ENCODE results near the gene OR2M3. TPM values are rescaled to one million over a fixed set of nuclear protein-coding genes. Genes with fewer than 3 reads are reported as not detected.

The OR2M3 gene, protein sequence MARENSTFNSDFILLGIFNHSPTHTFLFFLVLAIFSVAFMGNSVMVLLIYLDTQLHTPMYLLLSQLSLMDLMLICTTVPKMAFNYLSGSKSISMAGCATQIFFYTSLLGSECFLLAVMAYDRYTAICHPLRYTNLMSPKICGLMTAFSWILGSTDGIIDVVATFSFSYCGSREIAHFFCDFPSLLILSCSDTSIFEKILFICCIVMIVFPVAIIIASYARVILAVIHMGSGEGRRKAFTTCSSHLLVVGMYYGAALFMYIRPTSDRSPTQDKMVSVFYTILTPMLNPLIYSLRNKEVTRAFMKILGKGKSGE
- total RNA-seq = under 1 TPM in 1 of 4 donors, not detected in 3; under 0.01 TPM

DNA sequence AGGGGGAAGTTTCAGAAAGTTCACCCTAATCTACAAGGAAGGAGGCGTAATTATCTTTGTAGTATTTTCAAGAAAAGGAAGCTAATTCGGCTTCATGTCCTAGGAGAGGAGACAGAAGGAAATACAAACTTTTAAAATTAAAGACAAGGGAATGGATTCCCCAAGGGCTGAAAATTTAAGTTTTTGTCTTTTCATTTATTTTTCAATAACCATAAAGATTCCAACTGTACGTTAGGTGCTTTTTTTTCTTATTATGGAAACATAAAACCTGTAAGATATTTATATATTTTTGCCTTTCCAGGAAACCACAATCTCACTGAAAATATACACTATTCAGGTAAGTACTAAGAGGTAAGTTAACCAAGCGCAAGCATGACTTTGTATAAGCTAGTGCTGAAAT, at the start of gene OR2M3:
OR2M3 (plus strand) TSS at position 301 of the 400 bp plus-strand sequence. CDS start 5,803 bp downstream, outside the sequence.
- Histone ChIP-seq H3K4me3 (no peak within 1 kb of the TSS), H3K27me3 (no peaks in the 10 kb centered on the region), H3K27ac (no peak within 1 kb of the TSS), H3K36me3 (no peaks in the 10 kb centered on the region), H3K9me3 (no peaks in the 10 kb centered on the region), H3K4me1 (no peaks in the 10 kb centered on the region)
- no peak for DNase-seq
- no peak for TF ChIP-seq POLR2A (IDR thresholded peaks at IDR 0.05)
- TF ChIP-seq, protein P1, sequence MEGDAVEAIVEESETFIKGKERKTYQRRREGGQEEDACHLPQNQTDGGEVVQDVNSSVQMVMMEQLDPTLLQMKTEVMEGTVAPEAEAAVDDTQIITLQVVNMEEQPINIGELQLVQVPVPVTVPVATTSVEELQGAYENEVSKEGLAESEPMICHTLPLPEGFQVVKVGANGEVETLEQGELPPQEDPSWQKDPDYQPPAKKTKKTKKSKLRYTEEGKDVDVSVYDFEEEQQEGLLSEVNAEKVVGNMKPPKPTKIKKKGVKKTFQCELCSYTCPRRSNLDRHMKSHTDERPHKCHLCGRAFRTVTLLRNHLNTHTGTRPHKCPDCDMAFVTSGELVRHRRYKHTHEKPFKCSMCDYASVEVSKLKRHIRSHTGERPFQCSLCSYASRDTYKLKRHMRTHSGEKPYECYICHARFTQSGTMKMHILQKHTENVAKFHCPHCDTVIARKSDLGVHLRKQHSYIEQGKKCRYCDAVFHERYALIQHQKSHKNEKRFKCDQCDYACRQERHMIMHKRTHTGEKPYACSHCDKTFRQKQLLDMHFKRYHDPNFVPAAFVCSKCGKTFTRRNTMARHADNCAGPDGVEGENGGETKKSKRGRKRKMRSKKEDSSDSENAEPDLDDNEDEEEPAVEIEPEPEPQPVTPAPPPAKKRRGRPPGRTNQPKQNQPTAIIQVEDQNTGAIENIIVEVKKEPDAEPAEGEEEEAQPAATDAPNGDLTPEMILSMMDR (IDR thresholded peaks at IDR 0.05) = no peak
- intact Hi-C loops (cut with DNase I; ENCODE audit: low total_unique reads) = no loop called here

DNA sequence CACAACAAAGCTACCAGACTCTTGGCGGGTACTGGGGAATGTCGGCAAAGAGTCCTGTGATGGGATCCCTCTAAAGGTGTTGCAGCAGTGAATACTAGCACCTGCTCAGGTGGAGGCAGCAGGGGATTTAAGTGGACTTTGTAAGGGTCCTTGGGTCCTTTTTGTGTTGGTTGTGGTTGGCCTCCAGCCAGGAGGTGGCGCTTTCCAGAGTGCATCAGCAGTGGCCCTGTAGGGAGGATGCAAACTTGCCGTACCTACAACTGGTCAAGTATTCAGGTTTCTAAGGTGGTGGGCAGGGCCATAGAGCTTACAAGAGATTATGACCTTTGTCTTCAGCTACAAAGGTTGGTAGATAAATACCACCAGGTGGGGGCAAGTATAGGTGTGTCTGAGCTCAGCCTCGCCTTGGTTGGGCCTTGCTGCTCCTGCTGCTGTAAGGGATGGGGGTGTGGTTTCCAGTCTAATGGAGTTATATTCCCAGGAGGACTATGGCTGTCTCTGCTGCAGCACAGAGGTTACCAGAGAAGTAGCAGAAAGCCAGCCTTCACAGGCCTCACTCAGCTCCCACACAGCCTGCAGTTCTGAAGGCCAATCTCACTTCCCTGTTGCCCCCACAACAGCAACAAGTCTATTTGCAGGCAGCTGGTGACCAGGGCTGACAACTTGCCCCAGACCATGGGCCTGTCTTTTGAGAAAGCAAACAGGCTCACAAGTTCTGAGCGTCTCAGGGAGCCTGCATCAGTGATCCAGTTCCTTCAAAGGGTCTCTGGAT, 44.8 kb upstream of the OR2M3 start:
- H3K27ac ChIP-seq = no peak overlapping the region
- no peak for DNase-seq
- H3K9me3 ChIP-seq = no peaks in the 10 kb centered on the region
- H3K4me3 ChIP-seq = no peak overlapping the region
- H3K27me3 ChIP-seq = no peaks in the 10 kb centered on the region
- intact Hi-C loops (cut with DNase I; ENCODE audit: low total_unique reads) = no loop called here
- H3K36me3 ChIP-seq = no peaks in the 10 kb centered on the region
- TF ChIP-seq POLR2A (IDR thresholded peaks at IDR 0.05) = no peak
- TF ChIP-seq, protein P1 (IDR thresholded peaks at IDR 0.05) = no peak
- H3K4me1 ChIP-seq = no peaks in the 10 kb centered on the region

DNA sequence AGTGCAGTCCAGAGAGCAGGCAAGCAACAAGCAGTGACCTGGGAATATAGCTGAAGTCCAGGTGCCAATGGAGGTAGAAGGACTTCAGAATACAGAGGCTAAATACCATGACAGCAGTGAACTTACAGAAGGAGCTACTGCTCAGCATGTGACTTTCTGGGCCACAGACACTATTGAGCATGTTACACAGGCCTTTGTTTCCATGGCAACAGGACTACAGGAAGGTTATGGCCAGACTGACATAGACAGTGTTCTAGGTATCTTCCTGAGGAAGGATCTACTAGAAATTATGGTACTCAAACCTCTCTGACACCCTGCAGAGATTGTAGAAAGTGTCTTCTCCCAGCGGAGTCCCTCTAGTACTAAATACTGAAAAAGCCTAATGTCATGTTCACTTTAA, 41.1 kb upstream of the OR2M3 start:
- TF ChIP-seq POLR2A (IDR thresholded peaks at IDR 0.05) = no peak
- TF ChIP-seq, protein P1 (IDR thresholded peaks at IDR 0.05) = no peak
- Histone ChIP-seq H3K9me3 (no peaks in the 10 kb centered on the region), H3K4me1 (no peaks in the 10 kb centered on the region), H3K27ac (no peak overlapping the region), H3K4me3 (no peak overlapping the region), H3K27me3 (no peaks in the 10 kb centered on the region), H3K36me3 (no peaks in the 10 kb centered on the region)
- DNase-seq = no peak
- intact Hi-C loops (cut with DNase I; ENCODE audit: low total_unique reads) = no loop called here

DNA sequence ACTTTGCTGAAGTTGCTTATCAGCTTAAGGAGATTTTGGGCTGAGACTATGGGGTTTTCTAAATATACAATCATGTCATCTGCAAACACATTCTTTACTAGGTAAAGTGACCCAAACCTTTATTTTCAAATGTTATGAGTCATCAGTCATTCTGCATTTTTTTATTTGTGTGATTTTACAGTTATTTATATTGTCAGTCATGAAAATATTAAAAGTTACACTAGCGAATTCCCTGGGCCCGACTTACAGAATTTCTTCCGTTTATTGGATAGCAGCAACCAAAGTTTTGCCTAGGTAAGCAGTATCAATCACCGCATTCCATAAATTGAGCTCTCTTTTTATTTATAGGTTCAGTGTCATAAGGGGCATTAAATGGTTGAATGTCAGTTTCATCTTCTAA, 38.3 kb upstream of the OR2M3 start:
- Histone ChIP-seq H3K27me3 (no peaks in the 10 kb centered on the region), H3K9me3 (no peaks in the 10 kb centered on the region), H3K4me3 (no peak overlapping the region), H3K36me3 (no peaks in the 10 kb centered on the region), H3K4me1 (no peaks in the 10 kb centered on the region), H3K27ac (no peak overlapping the region)
- TF ChIP-seq, protein P1 (IDR thresholded peaks at IDR 0.05) = no peak
- TF ChIP-seq POLR2A (IDR thresholded peaks at IDR 0.05) = no peak
- DNase-seq = no peak
- intact Hi-C loops (cut with DNase I; ENCODE audit: low total_unique reads) = no loop called here

DNA sequence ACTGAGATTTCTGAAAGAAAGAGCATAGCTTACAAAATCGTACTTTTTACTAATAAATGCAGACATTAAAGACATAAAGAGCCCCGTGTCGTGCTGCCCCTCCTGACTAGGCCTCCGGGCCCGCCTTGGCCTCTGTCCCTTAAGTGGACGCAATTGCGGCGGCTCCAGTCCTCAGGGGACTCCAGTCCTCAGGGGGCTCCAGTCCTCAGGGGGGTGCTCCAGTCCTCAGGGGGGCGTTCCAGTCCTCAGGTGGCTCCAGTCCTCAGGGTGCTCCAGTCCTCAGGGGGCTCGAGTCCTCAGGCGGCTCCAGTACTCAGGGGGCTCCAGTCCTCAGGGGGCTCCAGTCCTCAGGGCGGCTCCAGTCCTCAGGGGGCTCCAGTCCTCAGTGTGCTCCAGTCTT, 33.0 kb upstream of the OR2M3 start:
- Histone ChIP-seq H3K4me1 (no peaks in the 10 kb centered on the region), H3K27ac (no peak overlapping the region), H3K36me3 (no peaks in the 10 kb centered on the region), H3K9me3 (no peaks in the 10 kb centered on the region), H3K27me3 (no peaks in the 10 kb centered on the region), H3K4me3 (no peak overlapping the region)
- intact Hi-C loops (cut with DNase I; ENCODE audit: low total_unique reads) = no loop called here
- no peak for TF ChIP-seq POLR2A (IDR thresholded peaks at IDR 0.05)
- TF ChIP-seq, protein P1 (IDR thresholded peaks at IDR 0.05) = no peak
- no peak for DNase-seq

Measured in uterus (tissue), 4 donors.